ENCODE results near the gene FGGY.
"Not testable (repeated sequence)": the region's sequence is repeated elsewhere in the genome, so short reads cannot be mapped to it uniquely, and the experiment has no call there.

FGGY gene

GRCh38 chr1:59494145-59494833, 197.4 kb downstream of the FGGY start:
- no peak for DNase-seq

- not testable (repeated sequence) for DNase-seq
Measured at GRCh38 chr1:59496156-59496555, 199.3 kb downstream of the FGGY start.

GRCh38 chr1:59497616-59498015, 200.7 kb downstream of the FGGY start:
- no peak for DNase-seq

GRCh38 chr1:59498640-59499039, 201.7 kb downstream of the FGGY start:
- no peak for DNase-seq

- no peak for DNase-seq
Measured at GRCh38 chr1:59499273-59499942, 202.5 kb downstream of the FGGY start.

- DNase-seq = no peak
Measured at GRCh38 chr1:59499943-59500569, 203.2 kb downstream of the FGGY start.

- DNase-seq = no peak
Measured at GRCh38 chr1:59500950-59501742, 204.3 kb downstream of the FGGY start.

GRCh38 chr1:59502009-59502691, 205.3 kb downstream of the FGGY start:
- no peak for DNase-seq

GRCh38 chr1:59504276-59504675, 207.4 kb downstream of the FGGY start:
- no peak for DNase-seq

- DNase-seq = no peak
Measured at GRCh38 chr1:59505596-59506028, 208.7 kb downstream of the FGGY start.

GRCh38 chr1:59506952-59507351, 210.1 kb downstream of the FGGY start:
- no peak for DNase-seq

- DNase-seq = no peak
Measured at GRCh38 chr1:59509341-59509875, 212.5 kb downstream of the FGGY start.

GRCh38 chr1:59510249-59510648, 213.4 kb downstream of the FGGY start:
- DNase-seq = no peak

- DNase-seq = no peak
Measured at GRCh38 chr1:59511476-59512465, 214.9 kb downstream of the FGGY start.

GRCh38 chr1:59512702-59513101, 215.8 kb downstream of the FGGY start:
- no peak for DNase-seq

- no peak for DNase-seq
Measured at GRCh38 chr1:59514061-59514909, 217.4 kb downstream of the FGGY start.

GRCh38 chr1:59516881-59517280, 220.0 kb downstream of the FGGY start:
- DNase-seq = no peak

GRCh38 chr1:59520194-59520593, 223.3 kb downstream of the FGGY start:
- DNase-seq = no peak

GRCh38 chr1:59520827-59521418, 224.0 kb downstream of the FGGY start:
- DNase-seq = no peak

- no peak for DNase-seq
Measured at GRCh38 chr1:59521456-59521855, 224.6 kb downstream of the FGGY start.

Data from NCI-H2081 treated with DMSO at 0.1 percent for 48 hours (cell line).